ENCODE measurements around the gene ARCN1. TPM values are rescaled to one million over a fixed set of nuclear protein-coding genes. Genes with fewer than 3 reads are reported as not detected.
"Not testable (repeated sequence)": the region's sequence is repeated elsewhere in the genome, so short reads cannot be mapped to it uniquely, and the experiment has no call there.

ARCN1 gene
- total RNA-seq, 1 donor from 2014 or later: 118 TPM

DNA sequence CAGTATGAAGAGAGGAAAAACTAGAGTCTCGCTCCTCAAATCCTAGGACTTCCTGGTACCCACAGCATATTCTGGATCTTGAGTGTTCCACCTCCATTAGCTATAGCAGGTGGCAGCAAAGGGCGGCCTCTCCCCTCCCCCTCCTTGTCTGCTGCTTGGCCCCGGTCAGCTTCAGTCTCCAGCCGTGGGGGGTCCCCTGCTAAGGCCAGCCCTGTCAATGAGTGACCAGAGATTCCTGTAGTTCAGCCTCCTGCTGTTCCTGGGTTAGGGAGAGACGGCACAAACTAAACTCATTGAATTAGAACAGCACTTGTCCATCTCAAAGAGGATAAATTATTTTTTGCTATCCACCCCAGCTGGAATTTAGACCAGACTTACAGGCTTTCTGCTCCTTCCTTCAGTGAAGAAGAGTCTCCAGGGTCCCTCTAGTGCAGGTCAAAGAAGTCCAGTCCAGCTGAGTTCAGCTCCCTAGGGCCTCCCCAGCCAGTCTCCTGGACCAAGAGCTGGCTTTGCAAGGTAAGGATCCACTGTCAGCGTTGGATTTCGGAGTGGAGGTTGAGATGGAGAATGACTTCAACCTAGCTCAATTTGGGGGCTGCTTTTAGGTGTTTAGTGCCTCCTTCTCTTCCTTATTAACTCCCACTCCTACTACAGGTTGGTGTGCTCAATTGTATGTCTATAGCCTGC lies 34.1 kb downstream of the ARCN1 start:
- DNase-seq (ENCODE audit: low spot score): no peak

- DNase-seq (ENCODE audit: low spot score): no peak
Observed at GRCh38 chr11:118606844-118607228, 34.6 kb downstream of the ARCN1 start.

DNA sequence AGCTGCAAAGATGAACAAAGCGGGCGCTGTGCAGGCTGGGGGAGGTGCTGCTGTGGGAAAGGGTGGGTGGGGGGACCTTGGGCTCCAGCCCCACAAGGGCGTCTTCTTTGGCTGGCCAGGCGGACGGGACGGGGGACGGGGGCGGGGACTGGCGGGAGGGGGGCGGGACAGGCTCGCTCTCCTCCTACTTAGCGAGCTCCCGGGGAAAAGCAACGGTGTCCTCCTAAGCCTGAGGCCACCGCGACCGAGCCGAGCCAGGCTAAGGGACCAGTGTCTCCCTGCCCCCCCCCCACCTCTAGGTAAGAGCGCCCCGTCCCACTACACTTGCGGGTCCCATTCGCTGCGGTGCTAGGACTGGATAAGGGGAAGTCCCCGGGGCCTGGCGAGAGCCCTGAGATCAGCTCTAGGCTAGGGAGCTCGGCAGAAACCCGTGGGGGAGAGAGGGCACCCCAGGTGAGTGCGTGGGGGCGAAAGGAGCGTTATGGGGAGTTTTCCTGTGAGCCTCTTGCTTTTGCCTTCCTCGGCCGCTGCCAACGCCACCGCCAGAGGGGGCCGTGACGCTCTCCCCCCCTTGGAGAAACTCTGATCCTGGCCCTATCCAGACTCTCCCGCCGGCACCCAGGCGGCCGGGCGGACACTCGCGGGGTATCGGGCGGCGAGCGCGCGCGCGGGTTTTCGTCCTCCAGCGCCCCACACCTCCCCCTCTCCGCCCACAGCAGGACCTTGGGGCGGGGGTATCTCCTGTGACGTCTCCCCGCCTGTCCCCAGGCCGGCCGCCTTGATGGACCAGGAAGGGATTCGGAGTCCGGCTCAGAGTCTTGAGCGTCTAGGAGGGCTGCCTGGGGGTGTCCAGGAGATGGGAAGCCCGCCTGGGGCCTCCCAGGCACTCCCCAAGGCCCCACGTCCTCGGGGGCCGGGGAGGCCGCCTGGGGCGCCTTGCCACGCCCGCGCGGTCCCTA lies 35.5 kb downstream of the ARCN1 start, which contains the start of gene PHLDB1:
TSS of gene PHLDB1 (plus strand) at position 215 of the 959 bp plus-strand sequence. CDS start 6,222 bp downstream, outside the sequence.
- DNase-seq (ENCODE audit: low spot score): no peak

DNA sequence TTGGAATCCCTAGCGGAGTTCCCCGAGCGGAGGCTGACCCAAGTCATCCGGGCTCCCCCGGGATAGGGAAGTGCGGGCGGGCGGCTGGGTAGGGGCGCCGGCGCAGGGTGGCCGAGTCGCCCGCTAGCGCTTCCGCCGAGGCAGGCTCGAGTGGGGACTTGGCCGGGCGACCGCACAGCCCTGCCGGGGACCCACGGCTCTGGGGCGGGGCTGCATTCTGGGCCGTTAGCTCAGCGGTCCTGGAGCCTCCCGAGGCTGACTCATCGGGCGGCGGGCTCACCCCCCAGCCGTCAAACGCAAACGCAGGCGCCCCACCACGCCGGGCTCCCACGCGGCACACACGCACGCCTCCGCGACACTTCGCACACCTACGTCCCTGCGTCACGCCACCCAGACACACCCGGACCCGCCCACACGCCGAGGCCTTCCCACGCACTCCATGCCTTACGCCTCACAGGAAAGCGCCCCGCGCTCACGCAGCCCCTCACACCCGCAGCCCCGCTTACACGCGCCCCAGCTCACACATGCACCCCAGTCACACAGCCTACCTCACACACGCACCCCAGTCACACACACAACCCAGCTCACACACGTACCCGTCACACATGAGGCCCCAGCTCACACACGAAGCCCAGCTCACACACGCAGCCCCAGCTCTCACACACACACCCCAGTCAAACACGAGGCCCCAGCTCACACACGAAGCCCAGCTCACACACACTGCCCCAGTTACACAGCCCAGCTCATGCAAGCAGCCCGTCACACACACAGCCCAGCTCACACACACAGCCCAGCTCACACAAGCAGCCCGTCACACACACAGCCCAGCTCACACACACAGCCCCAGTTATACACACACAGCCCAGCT lies 36.4 kb downstream of the ARCN1 start:
- DNase-seq (ENCODE audit: low spot score): peak; percentile 72

DNA sequence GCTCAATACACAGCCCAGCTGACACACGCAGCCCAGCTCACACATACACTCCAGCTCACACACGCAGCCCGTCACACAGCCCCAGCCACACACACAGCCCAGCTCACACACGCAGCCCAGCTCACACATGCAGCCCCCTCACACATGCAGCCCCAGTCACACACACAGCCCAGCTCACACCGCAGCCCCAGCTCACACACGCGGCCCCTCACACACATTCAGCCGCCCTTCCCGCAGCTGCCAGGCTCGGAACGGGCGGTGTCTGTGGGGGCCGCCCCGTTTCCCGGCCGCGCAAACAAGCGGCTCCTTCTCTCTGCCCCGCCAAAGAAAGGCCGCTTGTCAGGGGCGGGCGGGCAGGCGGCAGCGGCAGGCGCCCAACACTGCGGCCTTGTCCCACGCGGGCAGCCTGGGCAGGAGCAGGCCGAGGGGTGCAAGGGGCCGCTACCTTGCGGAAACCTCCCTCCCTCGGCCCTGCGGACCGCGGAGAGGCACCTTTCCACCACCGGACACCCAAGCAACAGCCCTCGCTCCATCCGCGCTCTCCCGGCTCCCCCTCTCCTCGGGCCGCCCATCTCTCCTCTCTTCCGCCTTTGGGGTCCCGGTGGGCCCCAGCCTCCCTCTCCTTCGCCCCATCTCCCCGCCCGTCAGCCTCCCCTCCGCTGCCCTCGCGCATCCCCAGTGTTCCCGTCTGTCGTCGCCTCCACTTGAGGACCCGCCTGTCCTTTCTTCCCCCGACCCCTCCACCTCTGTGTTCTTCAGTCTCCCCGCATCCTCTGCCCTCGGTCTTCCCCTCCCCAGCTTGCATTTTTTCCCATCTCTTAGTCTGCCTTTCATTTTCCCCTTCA lies 37.4 kb downstream of the ARCN1 start:
- DNase-seq (ENCODE audit: low spot score): no peak

- no peak for DNase-seq (ENCODE audit: low spot score)
Observed at GRCh38 chr11:118610225-118610772, 38.1 kb downstream of the ARCN1 start.

- DNase-seq (ENCODE audit: low spot score): peak; percentile 76
Observed at GRCh38 chr11:118610773-118611432, 38.7 kb downstream of the ARCN1 start.

DNA sequence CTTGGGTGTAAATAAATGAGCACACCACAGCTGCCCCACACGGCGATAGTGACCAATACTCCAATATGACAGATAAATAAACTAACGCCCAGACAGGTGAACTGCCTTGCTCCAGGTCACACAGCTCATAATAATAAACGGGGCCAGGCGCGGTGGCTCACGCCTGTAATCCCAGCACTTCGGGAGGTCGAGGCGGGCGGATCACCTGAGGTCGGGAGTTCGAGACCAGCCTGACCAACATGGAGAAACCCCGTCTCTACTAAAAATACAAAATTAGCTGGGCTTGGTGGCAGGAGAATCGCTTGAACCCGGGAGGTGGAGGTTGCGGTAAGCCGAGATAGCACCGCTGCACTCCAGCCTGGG lies 39.2 kb downstream of the ARCN1 start:
- not testable (repeated sequence) for DNase-seq (ENCODE audit: low spot score)

- no peak for DNase-seq (ENCODE audit: low spot score)
Observed at GRCh38 chr11:118612378-118612777, 40.2 kb downstream of the ARCN1 start.

DNA sequence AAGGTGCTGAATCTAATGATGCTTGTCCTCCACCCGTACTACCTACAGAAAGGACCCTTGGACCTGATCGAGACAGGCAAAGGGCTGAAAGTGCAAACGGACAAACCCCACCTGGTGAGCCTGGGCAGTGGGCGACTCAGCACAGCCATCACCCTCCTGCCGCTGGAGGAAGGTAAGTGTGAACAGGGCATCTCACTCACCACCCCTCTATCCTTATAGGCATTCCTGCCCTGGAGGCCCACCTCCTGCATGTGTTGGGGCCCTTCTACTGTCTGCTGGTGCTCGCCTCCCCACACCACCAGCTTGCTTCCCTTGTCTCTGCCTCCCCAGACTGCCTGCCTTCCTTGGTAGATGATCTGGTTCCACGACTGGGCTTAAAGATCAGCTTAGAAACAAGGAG lies 42.3 kb downstream of the ARCN1 start:
- DNase-seq (ENCODE audit: low spot score): no peak

- DNase-seq (ENCODE audit: low spot score): no peak
Observed at GRCh38 chr11:118615282-118615975, 43.2 kb downstream of the ARCN1 start.

DNA sequence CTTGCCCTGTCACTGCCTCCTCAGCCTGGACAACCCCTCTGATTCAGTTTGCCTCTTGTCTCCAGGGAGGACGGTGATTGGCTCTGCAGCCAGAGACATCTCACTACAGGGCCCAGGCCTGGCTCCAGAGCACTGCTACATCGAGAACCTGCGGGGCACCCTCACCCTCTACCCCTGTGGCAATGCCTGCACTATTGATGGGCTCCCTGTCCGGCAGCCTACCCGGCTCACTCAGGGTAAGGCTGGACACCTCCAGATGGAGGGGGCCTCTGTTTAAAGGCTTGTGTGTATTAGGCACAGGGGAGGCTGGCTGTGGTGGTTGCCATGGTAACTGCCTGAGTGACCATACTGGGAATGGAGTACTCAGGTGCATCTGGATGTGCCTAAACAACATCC lies 43.8 kb downstream of the ARCN1 start:
- DNase-seq (ENCODE audit: low spot score): no peak

DNA sequence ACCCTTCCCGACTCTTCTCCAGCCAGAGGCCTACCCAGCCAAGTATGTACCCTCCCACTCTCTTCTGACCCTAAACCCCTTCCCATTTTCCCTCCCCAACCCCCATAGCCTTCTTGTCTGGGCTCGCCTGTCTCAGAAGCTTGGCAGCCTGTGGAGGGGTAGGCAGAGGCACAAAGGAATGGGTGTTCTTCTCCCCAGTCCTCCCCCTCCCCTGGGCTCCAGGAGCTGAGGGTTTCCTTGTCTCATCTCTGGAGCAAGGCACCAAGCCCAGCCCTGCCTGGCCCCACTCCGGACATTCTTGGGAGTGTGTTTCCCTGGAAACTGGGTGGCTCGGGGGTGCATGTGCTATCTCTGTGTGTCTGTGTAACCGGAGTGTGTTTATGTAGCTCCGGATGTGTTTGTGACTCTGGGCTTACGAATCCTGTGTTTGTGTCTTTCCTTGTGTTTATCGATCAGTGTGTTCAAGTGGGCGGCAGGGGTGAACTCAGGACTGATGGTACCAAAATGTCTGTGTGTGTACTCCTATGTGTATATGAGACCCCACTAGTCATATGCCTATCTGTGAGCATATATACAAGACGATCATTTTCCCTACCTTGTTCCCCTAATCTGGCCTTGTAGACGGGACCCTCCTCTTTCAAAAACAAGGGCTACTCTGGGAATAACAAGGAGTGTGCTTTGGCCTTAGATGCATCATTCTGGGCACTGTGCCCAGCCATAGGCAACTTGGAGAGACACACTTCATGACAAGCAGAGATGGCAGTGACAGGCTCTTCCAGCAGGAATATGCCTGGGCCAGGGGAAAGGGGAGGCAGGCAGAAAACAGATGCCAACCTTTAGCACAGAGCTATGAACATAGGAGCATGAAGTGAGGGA lies 46.1 kb downstream of the ARCN1 start:
- no peak for DNase-seq (ENCODE audit: low spot score)

- no peak for DNase-seq (ENCODE audit: low spot score)
Observed at GRCh38 chr11:118618991-118619375, 46.8 kb downstream of the ARCN1 start.

DNA sequence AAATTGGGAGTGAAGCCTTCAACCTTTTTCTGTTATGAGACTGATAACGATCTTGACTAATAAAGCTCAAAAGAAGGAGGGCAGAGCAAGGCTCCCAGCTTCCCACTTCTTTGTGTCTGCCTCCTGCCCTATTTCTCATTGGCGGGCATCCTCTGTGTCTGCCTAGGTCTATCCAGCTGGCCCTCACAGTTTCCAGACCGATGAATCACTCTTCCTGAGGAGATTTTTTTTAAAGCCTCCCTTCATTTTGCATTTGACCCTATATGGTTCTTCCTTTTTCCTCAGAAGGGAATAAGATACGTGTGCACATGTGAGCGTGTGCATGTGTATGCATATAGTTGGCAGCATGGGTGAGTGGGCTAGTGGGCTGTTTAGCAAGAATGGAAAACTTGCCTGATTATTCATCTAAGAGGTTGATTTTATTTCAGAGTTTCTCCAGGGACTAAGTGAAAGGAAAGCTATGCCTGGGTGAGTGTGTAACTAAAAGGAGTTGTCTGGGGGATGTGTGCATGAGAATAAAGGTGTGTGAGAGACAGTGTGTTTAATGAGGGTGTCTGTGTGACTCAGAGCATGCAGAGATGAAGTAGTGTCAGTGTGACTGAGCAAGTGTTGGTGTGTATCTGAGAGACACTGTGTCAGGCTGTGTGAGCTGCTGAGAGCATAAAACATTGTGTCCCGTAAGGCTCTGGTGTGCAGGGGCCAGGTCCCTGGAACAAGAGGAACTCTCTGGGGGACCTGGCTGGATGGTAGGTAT lies 47.4 kb downstream of the ARCN1 start:
- DNase-seq (ENCODE audit: low spot score): no peak

GRCh38 chr11:118620529-118621070 lies 48.4 kb downstream of the ARCN1 start:
- no peak for DNase-seq (ENCODE audit: low spot score)

GRCh38 chr11:118621071-118621783 lies 49.0 kb downstream of the ARCN1 start:
- peak; percentile 90 for DNase-seq (ENCODE audit: low spot score)
